Loucy (cell line): Measurements from ENCODE around the gene CHI3L2.

Experiments
- CTCF ChIP-seq: fragments of 200-600 bp; sonication (generic); conservative IDR thresholded peaks from 2 replicates; pipeline ENCODE4 v1.5.1; 2014; ENCODE audit warnings: mild to moderate bottlenecking, antibody characterized with exemption, low read length
- EZH2phosphoT487 ChIP-seq: fragments of 200-600 bp; IDR thresholded peaks from 2 replicates; pipeline ENCODE4 v1.6.1; 2018; ENCODE audit warnings: antibody characterized with exemption, mild to moderate bottlenecking, moderate library complexity, borderline replicate concordance

GRCh38 chr1:111242805-111243523, 15.5 kb downstream of the CHI3L2 start:
- TF ChIP-seq CTCF = no peak
- no peak for TF ChIP-seq EZH2phosphoT487
